Upper lobe of left lung (tissue), 6 donors: ENCODE data around the gene MRGPRF. TPM values are rescaled to one million over a fixed set of nuclear protein-coding genes. Genes with fewer than 3 reads are reported as not detected.

ENCODE experiments used
- ATAC-seq, 2 donors: fragments of 200-7000 bp; cut with Tn5 transposase; one replicate each; pipeline ENCODE4 v1.9.1; 2022; ENCODE audit warnings: mild to moderate bottlenecking in 2 of 2, moderate library complexity in 2 of 2; ENCODE audit not compliant: low FRiP score in 2 of 2
- DNase-seq, 2 donors: peaks; one replicate each; pipeline ENCODE4 v3.0.0-alpha.2; 2019 to 2020
- H3K27ac ChIP-seq, 4 donors: fragments of 200-600 bp; sonication (generic); one replicate each; pipeline ENCODE4 v1.5.1; 2016 to 2019
- H3K27me3 ChIP-seq, 4 donors: fragments of 200-600 bp; sonication (generic); one replicate each; pipeline ENCODE4 v1.5.1; 2017 to 2019
- H3K36me3 ChIP-seq, 4 donors: fragments of 200-600 bp; sonication (generic); one replicate each; pipeline ENCODE4 v1.5.1; 2016 to 2019
- H3K4me1 ChIP-seq, 4 donors: fragments of 200-600 bp; sonication (generic); one replicate each; pipeline ENCODE4 v1.5.1; 2018 to 2019
- H3K4me3 ChIP-seq, 4 donors: fragments of 200-600 bp; sonication (generic); one replicate each; pipeline ENCODE4 v1.5.1; 2017 to 2019; ENCODE audit warnings: mild to moderate bottlenecking in 2 of 4, moderate library complexity in 1 of 4
- H3K9me3 ChIP-seq, 4 donors: fragments of 200-600 bp; sonication (generic); one replicate each; pipeline ENCODE4 v1.5.1; 2018 to 2019
- CTCF ChIP-seq, 6 experiments: fragments of 450-650 bp in 4 of 6; fragments of 200-600 bp in 2 of 6; sonication (generic) in 2 of 6; IDR thresholded peaks; one replicate each; pipeline ENCODE4 v1.5.1; 2016 to 2019; ENCODE audit warnings: antibody characterized with exemption in 6 of 6
- EP300 ChIP-seq, 4 donors: sonication (generic); formaldehyde crosslinking; IDR thresholded peaks; one replicate each; pipeline ENCODE4 v1.5.1; 2017; ENCODE audit warnings: antibody characterized with exemption in 4 of 4, control low read depth in 2 of 4
- POLR2A ChIP-seq, 4 donors: fragments of 450-650 bp; IDR thresholded peaks; one replicate each; pipeline ENCODE4 v1.5.1; 2016 to 2017; ENCODE audit warnings: antibody characterized with exemption in 4 of 4, mild to moderate bottlenecking in 2 of 4
- POLR2AphosphoS5 ChIP-seq, 2 donors: sonication (generic); formaldehyde crosslinking; IDR thresholded peaks; one replicate each; pipeline ENCODE4 v1.5.1; 2017; ENCODE audit warnings: antibody characterized with exemption in 2 of 2
- WGBS, 2 donors: methylation state at CpG; one replicate each; pipeline ENCODE4 v1.1.5; 2017 to 2018; 5-methylcytosine and 5-hydroxymethylcytosine counted together
- total RNA-seq, 6 donors: library from RNA; depleted of rRNA in 4 of 6; stranded (reverse); fragments of >200 nt in 4 of 6; gene quantifications; one replicate each; pipeline versions ENCODE4 v1.1.0 to v1.2.1, GENCODE V29; 2016 to 2021
- donor health status: DM: no; HTN: no; CAD: no; lungs with moderate emphysema.
- donor health status: DM: no; HTN: yes; CAD: no; lungs with severe emphysema.

Gene MRGPRF
- total RNA-seq, 6 donors from 2014 or later: 3.0 to 16.2 (median 10.7) TPM

GRCh38 chr11:69059985-69060384, 46.9 kb upstream of the MRGPRF start:
- TF ChIP-seq POLR2AphosphoS5 (IDR thresholded peaks at IDR 0.05) (no peak), POLR2A (IDR thresholded peaks at IDR 0.05) (no peak)
- H3K27me3 ChIP-seq: no peaks in the 10 kb centered on the region
- no peak overlapping the region for H3K27ac ChIP-seq
- H3K9me3 ChIP-seq: no peaks in the 10 kb centered on the region
- no peak overlapping the region for H3K4me3 ChIP-seq
- H3K4me1 ChIP-seq: peaks cover 0 to 6% (median 0%) of the 10 kb centered on the region in 4 donors
- DNase-seq (no peak), ATAC-seq (no peak)
- 84 to 88% methylated on average over 10 to 12 of the region's 12 CpGs for WGBS, 2 donors
- H3K36me3 ChIP-seq: peaks cover 8 to 72% (median 47%) of the 10 kb centered on the region in 4 donors

GRCh38 chr11:69059429-69059828, 46.4 kb upstream of the MRGPRF start:
- peaks cover 0 to 6% (median 0%) of the 10 kb centered on the region in 4 donors for H3K4me1 ChIP-seq
- no peaks in the 10 kb centered on the region for H3K9me3 ChIP-seq
- no peak overlapping the region for H3K4me3 ChIP-seq
- peak in 1 of 2 donors; percentile 65 for DNase-seq
- no peaks in the 10 kb centered on the region for H3K27me3 ChIP-seq
- H3K36me3 ChIP-seq: peaks cover 8 to 76% (median 52%) of the 10 kb centered on the region in 4 donors
- ATAC-seq: no peak
- TF ChIP-seq CTCF (IDR thresholded peaks at IDR 0.05) (no peak), POLR2AphosphoS5 (IDR thresholded peaks at IDR 0.05) (no peak), POLR2A (IDR thresholded peaks at IDR 0.05) (no peak), EP300 (IDR thresholded peaks at IDR 0.05) (no peak)
- no peak overlapping the region for H3K27ac ChIP-seq
- WGBS, 2 donors: 94 to 95% methylated on average over 5 to 7 of the region's 7 CpGs

GRCh38 chr11:69058511-69059270, 45.6 kb upstream of the MRGPRF start:
- Histone ChIP-seq H3K4me3 (no peak overlapping the region), H3K27ac (no peak overlapping the region), H3K9me3 (no peaks in the 10 kb centered on the region), H3K36me3 (peaks cover 10 to 72% (median 51%) of the 10 kb centered on the region in 4 donors), H3K4me1 (peaks cover 0 to 6% (median 0%) of the 10 kb centered on the region in 4 donors), H3K27me3 (no peaks in the 10 kb centered on the region)
- no peak for TF ChIP-seq POLR2AphosphoS5 (IDR thresholded peaks at IDR 0.05)
- no peak for TF ChIP-seq POLR2A (IDR thresholded peaks at IDR 0.05)
- TF ChIP-seq CTCF (IDR thresholded peaks at IDR 0.05): no peak
- TF ChIP-seq EP300 (IDR thresholded peaks at IDR 0.05): no peak
- WGBS, 2 donors: 87 to 91% methylated on average over 17 to 23 of the region's 23 CpGs
- no peak for ATAC-seq
- DNase-seq: peak in 1 of 2 donors; percentile 68

GRCh38 chr11:69057801-69058200, 44.8 kb upstream of the MRGPRF start:
- H3K36me3 ChIP-seq: peaks cover 6 to 63% (median 44%) of the 10 kb centered on the region in 4 donors
- ATAC-seq: no peak

GRCh38 chr11:69057236-69057635, 44.2 kb upstream of the MRGPRF start:
- WGBS, 2 donors: 95 to 96% methylated on average over 12 to 15 of the region's 15 CpGs
- Histone ChIP-seq H3K4me3 (no peak overlapping the region), H3K4me1 (peaks cover 0 to 6% (median under 1%) of the 10 kb centered on the region in 4 donors), H3K9me3 (no peaks in the 10 kb centered on the region), H3K36me3 (peaks cover 6 to 59% (median 41%) of the 10 kb centered on the region in 4 donors), H3K27me3 (no peaks in the 10 kb centered on the region), H3K27ac (no peak overlapping the region)
- ATAC-seq (no peak), DNase-seq (peak in 1 of 2 donors; percentile 71)
- TF ChIP-seq POLR2AphosphoS5 (IDR thresholded peaks at IDR 0.05): no peak
- TF ChIP-seq POLR2A (IDR thresholded peaks at IDR 0.05): no peak
- no peak for TF ChIP-seq EP300 (IDR thresholded peaks at IDR 0.05)
- TF ChIP-seq CTCF (IDR thresholded peaks at IDR 0.05): no peak

More at GRCh38 chr11:69057801-69058200, 44.8 kb upstream of the MRGPRF start:
- WGBS, 2 donors: 92 to 97% methylated on average over 10 to 14 of the region's 14 CpGs
- no peaks in the 10 kb centered on the region for H3K9me3 ChIP-seq
- no peak for TF ChIP-seq EP300 (IDR thresholded peaks at IDR 0.05)
- H3K4me1 ChIP-seq: peaks cover 0 to 6% (median 0%) of the 10 kb centered on the region in 4 donors
- H3K27ac ChIP-seq: no peak overlapping the region
- DNase-seq: peak in 1 of 2 donors; percentile 62
- H3K4me3 ChIP-seq: no peak overlapping the region
- H3K27me3 ChIP-seq: no peaks in the 10 kb centered on the region
